Measurements from ENCODE around the gene TFPI. TPM values are rescaled to one million over a fixed set of nuclear protein-coding genes. Genes with fewer than 3 reads are reported as not detected.

TFPI gene
- total and polyA plus RNA-seq, 2 of the 8 experiments (the other 6 are each of a cell fraction or from before 2014, with no cell fraction given), result 2.0 to 7.1 TPM

- no peaks in the 10 kb centered on the region for H3K27me3 ChIP-seq (replicated peaks in 1 of 4; ENCODE audit: control insufficient read depth in 3 of 4, extremely low read depth in 1 of 4, insufficient read depth in 3 of 4, low read length in 3 of 4)
- H4K20me1 ChIP-seq (replicated peaks in 1 of 2; ENCODE audit: control insufficient read depth in 1 of 2, insufficient read depth in 2 of 2, low read length in 2 of 2), result no peaks in the 10 kb centered on the region
- no peak overlapping the region for H2AFZ ChIP-seq (ENCODE audit: low read length)
- no peak overlapping the region for H3K4me3 ChIP-seq (ENCODE audit: extremely low read depth in 1 of 4, insufficient read depth in 2 of 4, low read depth in 3 of 4, low read length in 4 of 4)
- no peak overlapping the region for H2BK20ac ChIP-seq (ENCODE audit: low read length)
- H3K56ac ChIP-seq (replicated peaks; ENCODE audit: insufficient read length, low read depth, low read length), result no peak overlapping the region
- no peak overlapping the region for H4K5ac ChIP-seq (ENCODE audit: insufficient read length, low read depth, low read length)
- WGBS, 2 experiments (ENCODE audit: extremely low coverage in 1 of 2, insufficient coverage in 1 of 2, insufficient read length in 1 of 2, insufficient replicate concordance in 2 of 2, low coverage in 1 of 2, low lambda C conversion rate in 2 of 2, missing lambda C conversion rate in 1 of 2), result 84% methylated on average over 2 of the region's 2 CpGs; no CpG with 5 or more reads in 1 of the 2 experiments
- no peak overlapping the region for H2BK12ac ChIP-seq (ENCODE audit: low read depth, low read length)
- no peak overlapping the region for H2BK15ac ChIP-seq (ENCODE audit: low read length)
- no peaks in the 10 kb centered on the region; the same call in 1 of the 2 replicates for H3K23me2 ChIP-seq (ENCODE audit: low read depth, low read length)
- H3K27ac ChIP-seq (ENCODE audit: low read depth, low read length), result no peak overlapping the region
- H2BK120ac ChIP-seq (replicated peaks; ENCODE audit: low read depth, low read length), result no peak overlapping the region
- H3K79me1 ChIP-seq (ENCODE audit: low read depth, low read length), result no peaks in the 10 kb centered on the region
- H3K36me3 ChIP-seq (ENCODE audit: control insufficient read depth in 2 of 4, insufficient read depth in 4 of 4, low read length in 3 of 4), result no peaks in the 10 kb centered on the region
- no peak overlapping the region for H3K9ac ChIP-seq (replicated peaks in 1 of 4; ENCODE audit: extremely low read depth in 1 of 4, low read depth in 3 of 4, low read length in 3 of 4)
- H3K4ac ChIP-seq (replicated peaks; ENCODE audit: insufficient read length, low read depth, low read length), result no peak overlapping the region
- H3K14ac ChIP-seq (ENCODE audit: insufficient read length), result no peak overlapping the region
- H3K4me1 ChIP-seq (replicated peaks in 1 of 4; ENCODE audit: control insufficient read depth in 3 of 4, insufficient read depth in 4 of 4, low read length in 3 of 4), result peaks cover 0 to 8% (median 3%) of the 10 kb centered on the region in 4 experiments; a peak in 3 of 7 replicates
- CTCF ChIA-PET (ENCODE audit: partially characterized antibody), result no interaction called here
- no peaks in the 10 kb centered on the region for H3K79me2 ChIP-seq (ENCODE audit: control insufficient read depth in 1 of 2, insufficient read depth in 2 of 2, low read length in 2 of 2)
- H4K8ac ChIP-seq (ENCODE audit: extremely low read depth, insufficient read depth, low read length), result no peak overlapping the region
- no peak overlapping the region for H4K91ac ChIP-seq (replicated peaks; ENCODE audit: insufficient read length, low read length)
- H3K18ac ChIP-seq (ENCODE audit: extremely low read depth, low read length), result no peak overlapping the region
- no peak for FAIRE-seq
- H2AK5ac ChIP-seq (ENCODE audit: low read depth, low read length), result no peak overlapping the region
- DNase-seq (ENCODE audit: low read depth in 1 of 2, low spot score in 2 of 2), result no peak
- no peak overlapping the region for H3K23ac ChIP-seq (ENCODE audit: insufficient read length)
- no peak overlapping the region for H2BK5ac ChIP-seq (ENCODE audit: low read depth, low read length)
- no peaks in the 10 kb centered on the region for H3K9me3 ChIP-seq (ENCODE audit: insufficient read depth in 2 of 2, low read depth in 1 of 2, low read length in 1 of 2)
- TF ChIP-seq SIRT6 (IDR thresholded peaks at IDR 0.05; ENCODE audit: low read length) (no peak), SAP30 (IDR thresholded peaks at IDR 0.05; ENCODE audit: insufficient read depth, insufficient replicate concordance, low read length) (no peak), CHD1 (IDR thresholded peaks at IDR 0.05; ENCODE audit: low read depth, low read length) (no peak), HDAC6 (IDR thresholded peaks at IDR 0.05; ENCODE audit: low read depth, low read length) (no peak), BRCA1 (IDR thresholded peaks at IDR 0.05; ENCODE audit: low read depth, low read length) (no peak)
- POLR2A ChIA-PET (ENCODE audit: partially characterized antibody), result no interaction called here
- H3K4me2 ChIP-seq (ENCODE audit: insufficient read depth in 1 of 2, low read depth in 2 of 2, low read length in 2 of 2), result no peak overlapping the region
Measured at GRCh38 chr2:187542123-187542522, 12.1 kb downstream of the TFPI start.
